Esophagus muscularis mucosa (tissue), 4 donors: ENCODE data around the gene PTTG1.

ENCODE experiments used
- CTCF ChIP-seq, 3 experiments: fragments of 200-600 bp in 2 of 3; fragments of 450-650 bp in 1 of 3; sonication (generic) in 2 of 3; IDR thresholded peaks; one replicate each; pipeline ENCODE4 v1.5.1; 2017 to 2019; ENCODE audit warnings: antibody characterized with exemption in 3 of 3, mild to moderate bottlenecking in 2 of 3, moderate library complexity in 1 of 3
- EP300 ChIP-seq: sonication (generic); formaldehyde crosslinking; IDR thresholded peaks from one replicate; pipeline ENCODE4 v1.6.1; 2017; ENCODE audit warnings: antibody characterized with exemption
- POLR2A ChIP-seq: fragments of 450-650 bp; IDR thresholded peaks from one replicate; pipeline ENCODE4 v1.6.1; 2017; ENCODE audit warnings: antibody characterized with exemption, moderate library complexity, mild to moderate bottlenecking, low read depth
- POLR2AphosphoS5 ChIP-seq, 2 donors: sonication (generic); formaldehyde crosslinking; IDR thresholded peaks; one replicate each; pipeline ENCODE4 v1.6.1; 2017; ENCODE audit warnings: antibody characterized with exemption in 2 of 2

GRCh38 chr5:160478163-160478562 is 56.5 kb downstream of the PTTG1 start:
- no peak for TF ChIP-seq CTCF (IDR thresholded peaks at IDR 0.05)
- TF ChIP-seq POLR2A: no peak
- no peak for TF ChIP-seq EP300
- no peak for TF ChIP-seq POLR2AphosphoS5 (IDR thresholded peaks at IDR 0.05)
